ENCODE results near the gene LOXL1. TPM values are rescaled to one million over a fixed set of nuclear protein-coding genes. Genes with fewer than 3 reads are reported as not detected.

Gene LOXL1
- total and polyA plus RNA-seq, 2 of the 13 experiments (the other 11 are each of a cell fraction or from before 2014, with no cell fraction given) = 0.51 to 1.3 TPM

DNA sequence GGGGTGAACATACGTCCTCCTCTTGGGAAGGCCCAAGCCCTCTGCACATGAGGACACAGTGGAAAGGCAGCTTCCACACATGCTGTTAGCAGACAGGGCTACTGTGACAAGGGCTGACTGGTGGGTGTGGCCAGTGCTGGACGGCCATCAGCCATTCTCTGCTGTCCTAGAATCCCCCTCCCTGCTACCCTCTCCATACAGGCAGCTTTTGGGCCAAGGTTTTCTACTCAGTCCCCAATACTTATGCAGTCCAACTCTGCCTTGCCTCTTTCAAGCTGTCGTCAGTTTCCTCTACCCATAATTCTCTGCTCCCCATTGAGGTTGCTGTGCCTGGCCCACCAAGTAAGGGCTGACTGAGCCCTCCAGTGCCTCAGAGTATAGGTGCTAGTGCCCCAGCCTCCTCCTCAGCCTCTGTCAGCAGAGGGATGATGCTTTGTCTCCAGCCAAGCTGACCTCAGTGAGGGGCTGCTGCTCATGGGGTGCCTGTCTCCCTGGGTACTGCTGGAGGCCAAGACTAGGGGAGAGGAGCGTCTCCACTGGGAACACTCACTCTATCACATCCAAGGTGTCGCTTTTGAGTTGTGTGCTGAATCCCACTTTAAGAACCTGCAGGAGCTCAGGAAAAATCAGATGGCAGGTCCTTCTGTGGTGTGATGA is 2.8 kb downstream of the LOXL1 start:
- Histone ChIP-seq H3K4me2 (ENCODE audit: low read depth, low read length) (no peak overlapping the region), H2AFZ (ENCODE audit: low read length) (no peak overlapping the region), H4K20me1 (ENCODE audit: insufficient read depth, low read length) (no peaks in the 10 kb centered on the region), H3K9me3 (ENCODE audit: low read length) (no peaks in the 10 kb centered on the region), H3K36me3 (replicated peaks in 1 of 2; ENCODE audit: control insufficient read depth in 1 of 2, insufficient read depth in 2 of 2, low read length in 2 of 2) (no peaks in the 10 kb centered on the region), H3K27me3 (ENCODE audit: control insufficient read depth in 1 of 2, insufficient read depth in 2 of 2, low read length in 2 of 2) (peaks cover 6 to 54% of the 10 kb centered on the region in 2 experiments; a peak in 4 of 5 replicates), H3K4me1 (ENCODE audit: insufficient read depth, low read length) (peaks cover 6% of the 10 kb centered on the region; the same call in 1 of the 2 replicates), H3K27ac (ENCODE audit: extremely low read length, insufficient read depth, low read length) (no peak overlapping the region), H3K79me2 (ENCODE audit: insufficient read depth, low read length) (no peaks in the 10 kb centered on the region), H3K9ac (ENCODE audit: insufficient read depth, low read depth, low read length) (no peak overlapping the region), H3K4me3 (replicated peaks in 1 of 3; ENCODE audit: insufficient read depth in 1 of 3, low read depth in 2 of 3, low read length in 3 of 3) (no peak overlapping the region)
- ChIA-PET CTCF (ENCODE audit: low intra/inter-chr PET ratio, low total read pairs) (no interaction called here), POLR2A (no interaction called here)
- FAIRE-seq = no peak
- no TSS peak for BruUV-seq (replicated peaks)
- in situ Hi-C loops (cut with HindIII; ENCODE audit: extremely low pct_ligation_motif_present, low pct_unique_long_range_greater_than_20kb) = no loop called here
- intact Hi-C loops (cut with micrococcal nuclease; ENCODE audit: unreplicated experiment) = no loop called here
- no peak for TF ChIP-seq REXO4 (CRISPR knock-in tag; IDR thresholded peaks at IDR 0.05; ENCODE audit: borderline replicate concordance)
- no peak for TF ChIP-seq RFX1 (IDR thresholded peaks at IDR 0.05)
- no peak for TF ChIP-seq CBX5 (CRISPR knock-in tag; IDR thresholded peaks at IDR 0.05; ENCODE audit: borderline replicate concordance)
- TF ChIP-seq PCBP2 (optimal IDR thresholded peaks at IDR 0.05; ENCODE audit: low read depth, low read length, poor library complexity, severe bottlenecking) = no peak
- TF ChIP-seq TOE1 (CRISPR knock-in tag; IDR thresholded peaks at IDR 0.05) = no peak
- ATAC-seq = no peak
- DNase-seq (ENCODE audit: low spot score) = no peak
- whole genome bisulfite sequencing (ENCODE audit: low lambda C conversion rate) = 29% methylated on average over 5 of the region's 5 CpGs

- POLR2A ChIA-PET = no interaction called here
- no peak for DNase-seq (ENCODE audit: low spot score)
- no TSS peak for BruUV-seq (replicated peaks)
- no peak for ATAC-seq
- intact Hi-C loops (cut with micrococcal nuclease; ENCODE audit: unreplicated experiment) = no loop called here
- Histone ChIP-seq H3K9me3 (ENCODE audit: low read length) (no peaks in the 10 kb centered on the region), H3K27ac (ENCODE audit: extremely low read length, insufficient read depth, low read length) (no peak overlapping the region), H3K36me3 (replicated peaks in 1 of 2; ENCODE audit: control insufficient read depth in 1 of 2, insufficient read depth in 2 of 2, low read length in 2 of 2) (no peaks in the 10 kb centered on the region), H3K27me3 (ENCODE audit: control insufficient read depth in 1 of 2, insufficient read depth in 2 of 2, low read length in 2 of 2) (peaks cover 6 to 52% of the 10 kb centered on the region in 2 experiments; a peak in 4 of 5 replicates), H3K4me2 (ENCODE audit: low read depth, low read length) (no peak overlapping the region), H2AFZ (ENCODE audit: low read length) (no peak overlapping the region), H3K4me1 (ENCODE audit: insufficient read depth, low read length) (peaks cover 6% of the 10 kb centered on the region; the same call in 1 of the 2 replicates), H3K79me2 (ENCODE audit: insufficient read depth, low read length) (no peaks in the 10 kb centered on the region), H3K4me3 (replicated peaks in 1 of 3; ENCODE audit: insufficient read depth in 1 of 3, low read depth in 2 of 3, low read length in 3 of 3) (no peak overlapping the region), H3K9ac (ENCODE audit: insufficient read depth, low read depth, low read length) (no peak overlapping the region), H4K20me1 (ENCODE audit: insufficient read depth, low read length) (no peaks in the 10 kb centered on the region)
- CTCF ChIA-PET (ENCODE audit: low intra/inter-chr PET ratio, low total read pairs) = no interaction called here
- in situ Hi-C loops (cut with HindIII; ENCODE audit: extremely low pct_ligation_motif_present, low pct_unique_long_range_greater_than_20kb) = no loop called here
- no peak for FAIRE-seq
- 29% methylated on average over 5 of the region's 8 CpGs for WGBS (ENCODE audit: low lambda C conversion rate)
- TF ChIP-seq ESRRA (CRISPR knock-in tag; IDR thresholded peaks at IDR 0.05; ENCODE audit: low read depth) (no peak), HDAC6 (IDR thresholded peaks at IDR 0.05; ENCODE audit: low read depth, low read length) (no peak), FOXJ3 (CRISPR knock-in tag; IDR thresholded peaks at IDR 0.05; ENCODE audit: borderline replicate concordance) (no peak), ETV5 (CRISPR knock-in tag; IDR thresholded peaks at IDR 0.05; ENCODE audit: borderline replicate concordance) (no peak), NFE2 (CRISPR knock-in tag; IDR thresholded peaks at IDR 0.05) (no peak), CBX1 (IDR thresholded peaks at IDR 0.05; ENCODE audit: low read depth) (no peak), ZNF746 (CRISPR knock-in tag; IDR thresholded peaks at IDR 0.05) (no peak), PITX1 (CRISPR knock-in tag; IDR thresholded peaks at IDR 0.05) (no peak), CCDC6 (CRISPR knock-in tag; IDR thresholded peaks at IDR 0.05) (no peak), TBX3 (IDR thresholded peaks at IDR 0.05; ENCODE audit: borderline replicate concordance) (no peak), HNRNPUL1 (IDR thresholded peaks at IDR 0.05; ENCODE audit: low read depth, low read length) (no peak), ZNF792 (CRISPR knock-in tag; IDR thresholded peaks at IDR 0.05) (no peak), ZNF205 (CRISPR knock-in tag; IDR thresholded peaks at IDR 0.05) (no peak), ZNF567 (CRISPR knock-in tag; IDR thresholded peaks at IDR 0.05; ENCODE audit: borderline replicate concordance) (no peak), KDM5B (CRISPR knock-in tag; IDR thresholded peaks at IDR 0.05; ENCODE audit: borderline replicate concordance) (no peak), RBM22 (optimal IDR thresholded peaks at IDR 0.05; ENCODE audit: low read length) (no peak), ASH2L (IDR thresholded peaks at IDR 0.05; ENCODE audit: insufficient read length, low read depth, low read length) (no peak), ZNF382 (CRISPR knock-in tag; IDR thresholded peaks at IDR 0.05; ENCODE audit: borderline replicate concordance) (no peak)
Measured at GRCh38 chr15:73930371-73930770, 4.1 kb downstream of the LOXL1 start.
